ENCODE measurements around the gene KRTAP5-9. TPM values are rescaled to one million over a fixed set of nuclear protein-coding genes. Genes with fewer than 3 reads are reported as not detected.

Gene KRTAP5-9
- total RNA-seq, 1 donor from 2014 or later, result not detected

DNA sequence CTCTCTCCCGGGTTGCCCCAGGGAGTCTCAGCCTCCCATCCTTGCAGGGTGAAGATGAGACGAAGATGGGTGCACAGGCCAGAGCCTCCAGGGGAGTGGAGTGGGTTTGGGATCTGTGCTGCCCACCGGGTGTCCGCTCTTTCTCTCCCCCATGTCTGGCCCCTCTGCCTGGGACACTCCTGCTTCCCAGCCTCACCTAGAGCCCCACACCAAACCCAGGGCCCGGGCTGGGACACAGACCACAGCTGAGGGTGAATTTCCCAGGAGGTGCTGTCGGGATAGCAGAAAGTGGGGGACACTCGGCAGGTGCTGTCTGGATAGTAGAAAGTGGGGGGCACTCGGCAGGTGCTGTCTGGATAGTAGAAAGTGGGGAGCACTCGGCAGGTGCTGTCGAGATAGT is 46.2 kb upstream of the KRTAP5-9 start:
- Mint-ChIP-seq H3K4me1 (ENCODE audit: low read depth, unreplicated experiment) (peaks cover 3% of the 10 kb centered on the region), H3K27ac (ENCODE audit: unreplicated experiment) (no peak overlapping the region), H3K9me3 (ENCODE audit: unreplicated experiment) (peaks cover 9% of the 10 kb centered on the region), H3K36me3 (ENCODE audit: low read depth, unreplicated experiment) (peaks cover 40% of the 10 kb centered on the region), H3K4me3 (ENCODE audit: unreplicated experiment) (no peak overlapping the region), H3K27me3 (ENCODE audit: low read depth, unreplicated experiment) (no peaks in the 10 kb centered on the region)
- TF ChIP-seq, protein P1, sequence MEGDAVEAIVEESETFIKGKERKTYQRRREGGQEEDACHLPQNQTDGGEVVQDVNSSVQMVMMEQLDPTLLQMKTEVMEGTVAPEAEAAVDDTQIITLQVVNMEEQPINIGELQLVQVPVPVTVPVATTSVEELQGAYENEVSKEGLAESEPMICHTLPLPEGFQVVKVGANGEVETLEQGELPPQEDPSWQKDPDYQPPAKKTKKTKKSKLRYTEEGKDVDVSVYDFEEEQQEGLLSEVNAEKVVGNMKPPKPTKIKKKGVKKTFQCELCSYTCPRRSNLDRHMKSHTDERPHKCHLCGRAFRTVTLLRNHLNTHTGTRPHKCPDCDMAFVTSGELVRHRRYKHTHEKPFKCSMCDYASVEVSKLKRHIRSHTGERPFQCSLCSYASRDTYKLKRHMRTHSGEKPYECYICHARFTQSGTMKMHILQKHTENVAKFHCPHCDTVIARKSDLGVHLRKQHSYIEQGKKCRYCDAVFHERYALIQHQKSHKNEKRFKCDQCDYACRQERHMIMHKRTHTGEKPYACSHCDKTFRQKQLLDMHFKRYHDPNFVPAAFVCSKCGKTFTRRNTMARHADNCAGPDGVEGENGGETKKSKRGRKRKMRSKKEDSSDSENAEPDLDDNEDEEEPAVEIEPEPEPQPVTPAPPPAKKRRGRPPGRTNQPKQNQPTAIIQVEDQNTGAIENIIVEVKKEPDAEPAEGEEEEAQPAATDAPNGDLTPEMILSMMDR (IDR thresholded peaks at IDR 0.05; ENCODE audit: insufficient read depth, low read depth, low read length), result no peak
- TF ChIP-seq EZH2 (IDR thresholded peaks at IDR 0.05; ENCODE audit: insufficient read depth, low read length), result no peak
- Histone ChIP-seq H3K36me3 (ENCODE audit: insufficient read depth, low read length) (peaks cover 12% of the 10 kb centered on the region), H3K4me1 (ENCODE audit: insufficient read depth, low read length) (no peaks in the 10 kb centered on the region), H3K4me2 (ENCODE audit: low read length) (no peak overlapping the region), H3K27me3 (ENCODE audit: insufficient read depth, low read length) (no peaks in the 10 kb centered on the region), H3K27ac (ENCODE audit: low read depth, low read length) (no peak overlapping the region), H3K79me2 (ENCODE audit: insufficient read depth, low read length) (no peaks in the 10 kb centered on the region), H3K9ac (ENCODE audit: low read length) (no peak overlapping the region), H2AFZ (ENCODE audit: low read depth, low read length) (no peak overlapping the region), H4K20me1 (ENCODE audit: insufficient read depth, low read length) (no peaks in the 10 kb centered on the region), H3K9me3 (ENCODE audit: insufficient read depth, low read depth, low read length) (no peaks in the 10 kb centered on the region), H3K4me3 (ENCODE audit: insufficient read depth, low read depth, low read length) (no peak overlapping the region)
- FAIRE-seq (no peak), DNase-seq (ENCODE audit: low read depth) (no peak)

DNA sequence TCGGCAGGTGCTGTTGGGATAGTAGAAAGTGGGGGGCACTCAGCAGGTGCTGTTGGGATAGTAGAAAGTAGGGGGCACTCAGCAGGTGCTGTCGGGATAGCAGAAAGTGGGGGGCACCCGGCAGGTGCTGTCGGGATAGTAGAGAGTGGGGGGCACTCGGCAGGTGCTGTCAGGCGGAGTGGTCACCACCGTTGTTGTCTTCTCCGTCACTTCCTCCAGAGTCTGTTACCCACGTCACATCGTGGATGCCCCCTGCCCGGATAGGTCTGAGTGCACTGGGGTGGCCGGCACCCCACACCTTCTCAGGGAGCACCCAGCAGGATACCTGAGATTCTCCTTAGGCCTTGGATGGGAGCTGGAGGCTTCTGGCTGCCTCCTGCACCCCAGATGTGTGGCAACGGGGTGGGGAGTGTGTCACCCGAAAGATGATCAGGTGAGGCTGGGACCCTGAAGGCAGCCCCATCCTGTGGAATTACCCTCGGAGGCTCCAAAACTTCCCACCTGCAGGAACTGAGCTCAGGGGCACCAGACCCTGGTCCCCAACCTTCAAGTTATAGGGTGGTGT is 45.3 kb upstream of the KRTAP5-9 start:
- Histone ChIP-seq H3K9ac (ENCODE audit: low read length) (no peak overlapping the region), H3K27me3 (ENCODE audit: insufficient read depth, low read length) (no peaks in the 10 kb centered on the region), H3K27ac (ENCODE audit: low read depth, low read length) (no peak overlapping the region), H3K4me1 (ENCODE audit: insufficient read depth, low read length) (no peaks in the 10 kb centered on the region), H3K79me2 (ENCODE audit: insufficient read depth, low read length) (no peaks in the 10 kb centered on the region), H3K4me3 (ENCODE audit: insufficient read depth, low read depth, low read length) (no peak overlapping the region), H3K36me3 (ENCODE audit: insufficient read depth, low read length) (peaks cover 9% of the 10 kb centered on the region), H2AFZ (ENCODE audit: low read depth, low read length) (no peak overlapping the region), H4K20me1 (ENCODE audit: insufficient read depth, low read length) (no peaks in the 10 kb centered on the region), H3K4me2 (ENCODE audit: low read length) (no peak overlapping the region), H3K9me3 (ENCODE audit: insufficient read depth, low read depth, low read length) (no peaks in the 10 kb centered on the region)
- Mint-ChIP-seq H3K9me3 (ENCODE audit: unreplicated experiment) (peaks cover 8% of the 10 kb centered on the region), H3K4me3 (ENCODE audit: unreplicated experiment) (no peak overlapping the region), H3K27ac (ENCODE audit: unreplicated experiment) (no peak overlapping the region), H3K4me1 (ENCODE audit: low read depth, unreplicated experiment) (peaks cover 3% of the 10 kb centered on the region), H3K36me3 (ENCODE audit: low read depth, unreplicated experiment) (peaks cover 39% of the 10 kb centered on the region), H3K27me3 (ENCODE audit: low read depth, unreplicated experiment) (no peaks in the 10 kb centered on the region)
- TF ChIP-seq, protein P1 (IDR thresholded peaks at IDR 0.05; ENCODE audit: insufficient read depth, low read depth, low read length), result no peak
- TF ChIP-seq EZH2 (IDR thresholded peaks at IDR 0.05; ENCODE audit: insufficient read depth, low read length), result no peak
- DNase-seq (ENCODE audit: low read depth) (no peak), FAIRE-seq (no peak)

DNA sequence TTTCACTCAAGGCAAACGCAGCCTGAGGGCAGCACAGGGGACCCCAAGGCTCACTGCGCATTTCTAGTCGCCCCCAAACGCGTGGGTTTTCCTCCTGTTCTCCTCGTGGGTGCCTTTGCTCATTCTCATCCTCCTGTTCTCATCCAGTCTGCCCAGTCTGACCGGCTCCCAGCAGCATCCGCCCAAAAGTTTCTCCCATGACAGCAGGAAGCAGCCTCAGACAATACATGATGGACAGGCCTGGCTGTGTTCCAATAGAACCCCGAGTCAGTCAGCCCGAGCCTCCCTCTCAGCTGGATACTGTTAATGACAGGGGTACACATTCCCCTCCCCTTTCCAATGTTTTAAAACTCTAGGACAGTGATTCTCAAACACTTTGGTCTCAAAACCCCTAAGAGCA is 43.7 kb upstream of the KRTAP5-9 start:
- Mint-ChIP-seq H3K27me3 (ENCODE audit: low read depth, unreplicated experiment) (no peaks in the 10 kb centered on the region), H3K27ac (ENCODE audit: unreplicated experiment) (no peak overlapping the region), H3K36me3 (ENCODE audit: low read depth, unreplicated experiment) (peaks cover 31% of the 10 kb centered on the region), H3K4me1 (ENCODE audit: low read depth, unreplicated experiment) (peaks cover 3% of the 10 kb centered on the region), H3K9me3 (ENCODE audit: unreplicated experiment) (peaks cover 22% of the 10 kb centered on the region), H3K4me3 (ENCODE audit: unreplicated experiment) (no peak overlapping the region)
- H4K20me1 ChIP-seq (ENCODE audit: insufficient read depth, low read length), result no peaks in the 10 kb centered on the region
- no peaks in the 10 kb centered on the region for H3K9me3 ChIP-seq (ENCODE audit: insufficient read depth, low read depth, low read length)
- no peaks in the 10 kb centered on the region for H3K79me2 ChIP-seq (ENCODE audit: insufficient read depth, low read length)
- H3K9ac ChIP-seq (ENCODE audit: low read length), result no peak overlapping the region
- H3K4me1 ChIP-seq (ENCODE audit: insufficient read depth, low read length), result no peaks in the 10 kb centered on the region
- H3K27me3 ChIP-seq (ENCODE audit: insufficient read depth, low read length), result no peaks in the 10 kb centered on the region
- H3K36me3 ChIP-seq (ENCODE audit: insufficient read depth, low read length), result peaks cover 6% of the 10 kb centered on the region
- no peak overlapping the region for H2AFZ ChIP-seq (ENCODE audit: low read depth, low read length)
- H3K4me3 ChIP-seq (ENCODE audit: insufficient read depth, low read depth, low read length), result no peak overlapping the region
- H3K27ac ChIP-seq (ENCODE audit: low read depth, low read length), result no peak overlapping the region
- no peak for DNase-seq (ENCODE audit: low read depth)
- no peak for TF ChIP-seq EZH2 (IDR thresholded peaks at IDR 0.05; ENCODE audit: insufficient read depth, low read length)
- TF ChIP-seq, protein P1 (IDR thresholded peaks at IDR 0.05; ENCODE audit: insufficient read depth, low read depth, low read length), result no peak
- H3K4me2 ChIP-seq (ENCODE audit: low read length), result no peak overlapping the region
- no peak for FAIRE-seq

Data from astrocyte (in vitro differentiated cells and primary cell).